Diencephalon (tissue), 1 donor: Measurements from ENCODE around the gene MICALL1. TPM values are rescaled to one million over a fixed set of nuclear protein-coding genes. Genes with fewer than 3 reads are reported as not detected.

Source experiments
- total RNA-seq: library from RNA; depleted of rRNA; stranded (reverse); fragments of >200 nt; gene quantifications from one replicate; pipeline ENCODE4 v1.2.3, GENCODE V29; 2014

Gene MICALL1
- total RNA-seq, result 27.9 TPM

GRCh38 chr22:37905534-37906363 is at the start of gene MICALL1:
TSS of gene MICALL1 (plus strand) at chr22:37906297. CDS start at chr22:37906423, 126 bp downstream.

GRCh38 chr22:37953437-37954179 is 47.5 kb downstream of the MICALL1 start, which contains the start of the genes C22orf23 and POLR2F:
TSS of gene C22orf23 (minus strand) at chr22:37953601. CDS start at chr22:37953149, 452 bp downstream.
TSS of gene POLR2F (plus strand) at chr22:37953699. CDS start at chr22:37953788, 89 bp downstream.

GRCh38 chr22:37983860-37984791 is 78.0 kb downstream of the MICALL1 start, which contains the start of gene SOX10:
TSS of gene SOX10 (minus strand) at chr22:37984555. CDS start at chr22:37983784, 771 bp downstream.

Other genes with a start within 250 kb of the MICALL1 start
- 56.1 TPM for gene PDXP, start 247.6 kb upstream of the MICALL1 start, total RNA-seq
- 107 TPM for gene LGALS1, start 230.7 kb upstream of the MICALL1 start, total RNA-seq
- 15.0 TPM for gene NOL12, start 220.0 kb upstream of the MICALL1 start, total RNA-seq
- 16.1 TPM for gene TRIOBP, start 209.2 kb upstream of the MICALL1 start, total RNA-seq
- 13.8 TPM for gene GCAT, start 98.4 kb upstream of the MICALL1 start, total RNA-seq
- gene GALR3, start 82.9 kb upstream of the MICALL1 start, total RNA-seq, result not detected
- 27.2 TPM for gene ANKRD54, start 62.0 kb upstream of the MICALL1 start, total RNA-seq
- 478 TPM for gene EIF3L, start 56.9 kb upstream of the MICALL1 start, total RNA-seq
- 1.4 TPM for gene C22orf23, start 47.3 kb downstream of the MICALL1 start, total RNA-seq
- gene POLR2F, start 47.4 kb downstream of the MICALL1 start, total RNA-seq, result 37.4 TPM
- 6.2 TPM for gene SOX10, start 78.3 kb downstream of the MICALL1 start, total RNA-seq
- gene PICK1, start 151.1 kb downstream of the MICALL1 start, total RNA-seq, result 39.2 TPM
- 2.1 TPM for gene SLC16A8, start 177.9 kb downstream of the MICALL1 start, total RNA-seq
- gene BAIAP2L2, start 204.4 kb downstream of the MICALL1 start, total RNA-seq, result 0.69 TPM